Hematopoietic multipotent progenitor cell treated with erythropoietin and hydrocortisone succinate and interleukin-3 and kit ligand, for 15 days (in vitro differentiated cells): Measurements from ENCODE around the gene ARHGEF35.
"Not testable (repeated sequence)": the region's sequence is repeated elsewhere in the genome, so short reads cannot be mapped to it uniquely, and the experiment has no call there.

Experiments used
- DNase-seq: peaks from one replicate; pipeline ENCODE4 v3.0.0-alpha.2; 2015; ENCODE audit warnings: low spot score

The ARHGEF35 gene

GRCh38 chr7:144178380-144179164 is 17.1 kb downstream of the ARHGEF35 start:
- DNase-seq = not testable (repeated sequence)

GRCh38 chr7:144174613-144175012 is 21.0 kb downstream of the ARHGEF35 start:
- DNase-seq = no peak

GRCh38 chr7:144171594-144172350 is 23.9 kb downstream of the ARHGEF35 start:
- not testable (repeated sequence) for DNase-seq

GRCh38 chr7:144164784-144165183 is 30.8 kb downstream of the ARHGEF35 start:
- DNase-seq = no peak

- no peak for DNase-seq
Measured at GRCh38 chr7:144158861-144159260, 36.8 kb downstream of the ARHGEF35 start.

GRCh38 chr7:144148224-144148827 is 47.3 kb downstream of the ARHGEF35 start:
- DNase-seq = no peak

- no peak for DNase-seq
Measured at GRCh38 chr7:144144426-144144825, 51.2 kb downstream of the ARHGEF35 start.

GRCh38 chr7:144142187-144142586 is 53.4 kb downstream of the ARHGEF35 start:
- DNase-seq = no peak

GRCh38 chr7:144137501-144137900 is 58.1 kb downstream of the ARHGEF35 start:
- DNase-seq = no peak
